H1 (cell line): ENCODE data around the gene SLC35F3. TPM values are rescaled to one million over a fixed set of nuclear protein-coding genes. Genes with fewer than 3 reads are reported as not detected.

Experiments used
- EP300 ChIP-seq, 2 experiments: IDR thresholded peaks; 1 replicate in 1 of 2; 2 replicates in 1 of 2; pipeline ENCODE4 v1.6.1; 2011 to 2012; ENCODE audit warnings: low read depth in 2 of 2, low read length in 2 of 2, mild to moderate bottlenecking in 2 of 2, borderline replicate concordance in 1 of 2, inconsistent platforms in 1 of 2, moderate library complexity in 1 of 2
- GTF2F1 ChIP-seq: IDR thresholded peaks from 2 replicates; pipeline ENCODE4 v1.6.1; 2012; ENCODE audit warnings: low read depth, low read length, improper control_type of control experiment, borderline replicate concordance
- PHF8 ChIP-seq: fragments of 200-600 bp; sonication (generic); conservative IDR thresholded peaks from 2 replicates; pipeline ENCODE4 v1.7.1; 2012; ENCODE audit warnings: low read depth, mild to moderate bottlenecking, inconsistent platforms, low read length, moderate library complexity
- SP4 ChIP-seq: IDR thresholded peaks from 2 replicates; pipeline ENCODE4 v1.6.1; 2012; ENCODE audit warnings: low read length, inconsistent platforms
- YY1 ChIP-seq: IDR thresholded peaks from 2 replicates; pipeline ENCODE4 v1.6.1; 2011; ENCODE audit warnings: low read depth, mild to moderate bottlenecking, low read length
- polyA plus RNA-seq, 7 experiments: library from polyadenylated mRNA; depleted of rRNA in 3 of 7; stranded (reverse) in 5 of 7; unstranded in 2 of 7; fragments of >200 nt in 5 of 7; fragments of 200-250 nt in 2 of 7; gene quantifications; 1 replicate in 5 of 7; 2 replicates in 1 of 7; 4 replicates in 1 of 7; pipeline versions ENCODE4 v1.2.1 to v1.2.3, GENCODE V29; 2011 to 2013; ENCODE audit warnings: missing spikeins in 2 of 7, mixed read lengths in 2 of 7
- total RNA-seq: library from RNA; stranded (reverse); fragmentation: NEBNext Ultra II Directional; extraction: Animal tissue kit (Norgen Biotek cat#: 25700); gene quantifications from 2 replicates; pipeline ENCODE4 v1.2.1, GENCODE V29; 2021

Gene SLC35F3
- total and polyA plus RNA-seq, 2 of the 8 experiments (the other 6 are each of a cell fraction or from before 2014, with no cell fraction given), result 0.78 to 1.2 TPM

DNA sequence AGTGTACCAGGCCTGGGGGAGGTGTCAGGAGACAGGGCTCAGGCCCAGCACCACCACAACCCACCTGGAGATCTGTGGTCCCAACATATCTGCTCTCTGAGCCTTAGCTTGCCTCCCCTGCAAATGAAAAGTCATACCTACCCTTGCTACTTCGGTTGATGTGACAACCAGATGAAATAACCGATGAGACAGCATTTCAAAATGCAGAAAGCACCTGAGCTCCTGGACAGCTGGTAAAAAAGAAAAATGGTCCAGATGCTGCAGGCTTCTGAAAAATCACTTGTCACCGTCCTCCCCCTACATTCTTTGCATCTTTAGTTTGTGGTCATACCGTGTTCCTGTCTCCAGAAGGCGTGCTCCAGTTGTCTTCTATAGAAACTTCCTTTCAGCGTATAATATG, 416.8 kb downstream of the SLC35F3 start (continued):
- TF ChIP-seq YY1 (no peak), SP4 (no peak), GTF2F1 (no peak), PHF8 (no peak), EP300 (IDR thresholded peaks at IDR 0.05; ENCODE audit: borderline replicate concordance in 1 of 2, low read depth in 2 of 2, low read length in 2 of 2) (no peak)
